Stimulated activated CD4-positive, alpha-beta T cell treated with anti-CD3 and anti-CD28 coated beads, Interleukin-2, amount 100 ng/mL, for 48 hours (primary cell): Measurements from ENCODE around the gene BIN2.

Experiments
- DNase-seq, 2 donors: peaks; one replicate each; pipeline ENCODE4 v3.0.0-alpha.2; 2020

Gene BIN2

DNA sequence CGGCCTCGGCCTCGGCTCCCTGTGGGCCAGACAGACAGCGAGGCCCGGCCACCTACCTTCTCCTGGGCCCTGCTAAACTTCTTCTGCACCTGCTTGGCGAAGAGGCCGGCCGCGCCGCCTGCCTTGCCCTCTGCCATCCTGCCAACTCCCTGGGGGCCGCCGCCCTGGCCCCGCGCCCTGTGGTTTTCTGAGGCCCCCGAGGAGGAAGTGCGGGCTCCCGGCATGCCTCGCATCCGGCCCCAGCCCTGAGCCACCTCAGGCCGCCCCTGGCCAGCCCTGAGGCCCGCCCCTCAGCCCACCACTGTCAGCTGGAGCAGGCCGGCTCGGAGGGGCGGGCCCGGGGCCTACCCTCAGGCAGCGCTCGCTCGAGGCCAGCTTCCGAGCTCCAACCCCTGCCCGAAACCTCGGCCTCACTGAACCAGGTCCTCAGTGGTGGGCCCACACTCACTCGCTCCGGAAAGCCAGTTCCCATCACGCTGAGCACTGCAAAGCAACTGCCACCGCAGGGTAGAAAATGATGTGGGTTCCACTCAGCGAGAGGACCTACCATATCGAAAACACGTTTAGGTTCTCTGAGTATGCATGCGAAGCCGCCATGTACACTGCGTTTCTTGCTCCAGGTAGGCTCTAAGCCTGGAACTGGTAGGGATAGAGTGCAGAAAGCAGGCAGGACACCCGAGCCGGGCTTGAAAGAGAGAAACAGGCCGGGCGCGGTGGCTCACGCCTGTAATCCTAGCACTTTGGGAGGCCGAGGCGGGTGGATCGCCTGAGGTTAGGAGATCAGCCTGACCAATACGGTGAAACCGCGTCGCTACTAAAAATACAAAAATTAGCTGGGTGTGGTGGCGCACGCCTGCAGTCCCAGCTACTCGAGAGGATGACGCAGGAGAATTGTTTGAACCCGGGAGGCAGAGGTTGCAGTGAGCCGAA is at the start of gene BIN2:
BIN2 (minus strand) TSS at position 209 of the 930 bp plus-strand sequence; CDS start at position 137, 72 bp downstream.
- peak; percentile 47 to 61 for DNase-seq

DNA sequence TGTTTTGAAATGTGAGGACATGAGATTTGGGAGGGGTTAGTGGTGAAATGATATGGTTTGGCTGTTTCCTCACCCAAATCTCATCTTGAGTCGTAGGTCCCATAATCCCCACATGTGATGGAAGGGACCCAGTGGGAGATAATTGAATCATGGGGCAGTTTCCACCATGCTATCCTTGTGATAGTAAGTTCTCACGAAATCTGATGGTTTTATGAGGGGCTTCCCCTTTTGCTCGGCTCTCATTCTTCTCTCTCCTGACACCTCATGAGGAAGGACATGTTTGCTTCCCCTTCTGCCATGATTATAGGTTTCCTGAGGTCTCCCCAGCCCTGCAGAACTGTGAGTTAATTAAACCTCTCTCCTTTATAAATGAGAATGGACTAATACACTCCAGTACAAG is 49.2 kb upstream of the BIN2 start:
- DNase-seq, result no peak

DNA sequence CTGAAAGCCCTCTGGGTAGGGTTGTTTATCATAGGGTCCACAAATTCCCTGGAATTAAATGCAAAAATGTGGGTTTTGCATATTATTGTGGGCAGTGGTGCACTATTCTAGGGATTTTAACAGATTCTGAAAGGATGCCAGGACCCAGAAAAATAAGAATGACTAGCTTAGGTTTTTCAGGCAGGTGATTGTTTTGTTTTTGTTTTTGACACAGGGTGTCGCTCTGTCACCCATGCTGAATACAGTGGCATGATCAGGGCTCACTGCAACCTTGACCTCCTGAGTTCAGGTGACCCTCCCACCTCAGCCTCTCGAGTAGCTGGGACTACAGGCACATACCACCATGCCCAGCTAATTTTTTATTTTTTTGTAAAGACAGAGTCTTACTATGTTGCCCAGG is 48.0 kb upstream of the BIN2 start:
- no peak for DNase-seq

GRCh38 chr12:51371295-51371953 is 47.5 kb upstream of the BIN2 start:
- DNase-seq, result no peak

DNA sequence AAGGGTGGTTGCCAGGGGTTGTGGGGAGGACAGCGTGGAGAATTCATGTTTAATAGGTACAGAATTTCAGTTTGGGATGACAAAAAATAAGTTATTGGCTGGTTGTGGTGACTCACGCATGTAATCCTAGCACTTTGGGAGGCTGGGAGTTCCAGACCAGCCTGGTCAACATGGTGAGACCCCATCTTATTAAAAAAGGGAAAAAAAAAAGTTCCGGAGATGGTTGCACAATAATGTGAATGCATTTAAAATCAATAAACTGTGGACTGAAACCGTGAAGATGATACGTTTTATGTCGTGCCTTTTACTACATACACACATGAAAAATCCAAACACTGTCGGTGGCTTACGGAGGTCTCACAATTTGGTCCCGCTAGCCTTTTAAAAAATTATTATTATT is 46.7 kb upstream of the BIN2 start:
- DNase-seq, result no peak

DNA sequence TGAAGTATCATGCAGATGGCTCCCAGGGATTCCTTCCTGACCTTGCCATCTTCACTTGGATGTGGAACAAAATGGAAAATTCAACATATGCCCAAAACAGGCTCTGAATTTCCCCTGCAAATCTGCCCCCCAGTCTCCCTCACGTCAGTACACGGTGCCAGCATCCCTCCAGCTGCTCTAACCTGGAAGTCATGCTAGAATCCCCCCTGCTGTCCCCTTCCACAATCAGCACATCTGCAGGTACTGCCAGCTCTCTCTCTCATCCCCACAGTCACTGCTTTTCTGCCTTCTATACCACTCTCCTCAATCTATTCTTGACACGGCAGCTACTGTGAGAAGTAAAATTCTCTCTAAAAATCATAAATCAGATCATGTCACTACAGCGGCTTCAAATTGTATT is 45.6 kb upstream of the BIN2 start:
- DNase-seq, result no peak

- DNase-seq, result peak; percentile 66 to 69
Measured at GRCh38 chr12:51368640-51369517, 44.9 kb upstream of the BIN2 start.

- no peak for DNase-seq
Measured at GRCh38 chr12:51365276-51365675, 41.3 kb upstream of the BIN2 start.

DNA sequence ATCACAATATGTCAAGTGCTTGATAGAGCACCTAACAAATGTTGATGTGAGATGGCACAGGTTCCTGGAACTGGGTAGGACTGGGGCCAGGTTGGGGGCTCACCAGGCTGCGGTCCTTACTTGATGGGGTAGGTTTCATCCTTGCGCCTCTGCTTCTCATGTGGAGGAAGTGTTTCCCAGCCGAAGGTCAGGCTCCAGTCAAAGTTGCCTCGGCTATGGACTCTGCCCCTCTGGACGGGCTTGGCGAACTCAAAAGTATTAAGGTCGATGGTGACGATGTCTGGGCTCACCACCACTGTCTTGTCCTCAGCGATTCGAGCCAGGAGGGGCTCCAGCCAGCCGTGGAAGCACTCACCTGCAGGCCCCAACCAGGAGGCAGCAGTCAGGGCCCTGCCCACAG is 40.0 kb upstream of the BIN2 start:
- no peak for DNase-seq

DNA sequence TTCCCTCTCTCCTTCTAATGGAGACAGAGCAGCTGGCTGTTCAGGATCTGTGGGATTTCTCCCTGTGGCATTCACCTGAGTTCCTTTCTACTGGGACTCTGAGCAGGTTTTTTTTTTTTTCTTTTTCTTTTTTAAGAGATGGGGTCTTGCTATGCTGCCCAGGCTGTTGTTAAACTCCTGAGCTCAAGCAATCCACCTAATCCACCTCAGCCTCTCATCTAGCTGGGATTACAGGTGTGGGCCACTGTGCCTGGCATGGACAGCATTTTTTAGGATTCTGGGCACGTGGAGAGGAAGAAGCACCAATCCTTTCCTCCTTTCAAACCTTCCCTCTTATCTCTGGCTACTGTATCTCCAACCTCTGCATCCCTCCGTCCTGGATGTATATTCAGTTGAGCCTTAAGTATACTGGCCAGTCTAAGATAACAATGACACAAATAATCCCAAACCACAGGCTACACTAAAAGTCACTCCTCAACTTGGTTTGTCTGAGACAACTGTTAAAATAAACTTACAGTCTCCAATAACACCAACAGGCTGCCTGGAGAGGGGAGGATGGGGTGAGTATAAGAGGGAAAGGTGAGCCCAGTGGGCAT is 38.9 kb upstream of the BIN2 start:
- no peak for DNase-seq

DNA sequence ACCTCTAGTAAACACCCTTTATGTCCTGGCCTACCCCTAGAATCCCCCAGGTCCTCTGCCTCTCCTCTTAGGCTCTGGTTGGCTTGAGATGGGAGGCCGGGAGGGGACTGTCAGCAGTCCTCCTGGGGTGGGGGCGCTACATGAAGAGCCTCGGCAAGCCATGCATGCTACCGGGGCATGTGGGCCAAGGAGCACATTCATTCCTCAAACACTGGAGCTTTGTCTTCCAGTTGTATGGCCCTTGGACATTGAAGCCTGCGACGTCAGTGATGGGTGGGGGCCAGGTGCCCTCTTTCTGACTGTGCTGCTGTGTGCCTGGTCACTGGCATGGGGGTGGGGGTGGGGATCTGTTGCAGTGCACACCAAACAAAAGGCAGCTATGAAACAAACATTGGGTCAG is 38.3 kb upstream of the BIN2 start:
- no peak for DNase-seq

DNA sequence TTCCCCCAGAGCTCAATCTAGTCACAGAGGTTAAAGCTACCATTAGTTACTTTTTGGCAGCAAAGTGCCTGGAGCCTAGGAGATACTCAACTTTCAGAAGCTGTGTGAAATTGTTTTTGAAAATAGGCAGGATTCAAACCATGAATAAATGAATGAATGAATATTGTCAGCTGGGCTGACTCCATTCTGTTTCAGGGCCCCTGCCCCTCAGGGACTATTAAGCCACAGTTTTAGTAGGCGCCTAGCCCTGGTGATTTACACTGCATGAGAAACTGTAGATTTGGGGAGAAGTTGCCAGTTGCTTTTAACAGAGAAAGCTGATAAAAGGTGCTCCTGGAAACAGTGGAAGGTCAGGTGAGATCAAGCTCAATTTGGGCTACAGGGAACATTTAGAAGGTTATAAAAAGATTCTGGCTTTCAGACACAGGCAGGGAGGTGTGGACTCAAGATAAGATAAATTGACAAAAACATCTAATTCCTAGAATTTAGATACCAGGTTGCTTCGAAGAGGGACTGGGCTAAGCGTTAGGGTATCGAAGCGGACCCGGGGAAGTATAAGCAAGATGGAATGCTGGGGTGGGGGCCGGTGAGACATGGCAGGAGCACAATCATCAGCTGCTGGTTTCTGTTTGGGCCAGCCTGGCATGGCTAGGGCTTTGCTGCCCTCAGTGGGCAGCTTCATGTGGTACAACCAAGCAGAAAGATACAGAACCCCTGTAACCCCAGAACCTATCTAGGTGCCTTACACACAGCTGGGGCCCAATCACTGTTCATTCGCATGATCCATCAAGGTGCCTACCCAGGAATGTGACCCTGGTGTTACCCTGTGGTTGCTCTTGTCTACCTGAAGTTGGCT is 37.4 kb upstream of the BIN2 start:
- no peak for DNase-seq

GRCh38 chr12:51360315-51360714 is 36.3 kb upstream of the BIN2 start:
- no peak for DNase-seq

DNA sequence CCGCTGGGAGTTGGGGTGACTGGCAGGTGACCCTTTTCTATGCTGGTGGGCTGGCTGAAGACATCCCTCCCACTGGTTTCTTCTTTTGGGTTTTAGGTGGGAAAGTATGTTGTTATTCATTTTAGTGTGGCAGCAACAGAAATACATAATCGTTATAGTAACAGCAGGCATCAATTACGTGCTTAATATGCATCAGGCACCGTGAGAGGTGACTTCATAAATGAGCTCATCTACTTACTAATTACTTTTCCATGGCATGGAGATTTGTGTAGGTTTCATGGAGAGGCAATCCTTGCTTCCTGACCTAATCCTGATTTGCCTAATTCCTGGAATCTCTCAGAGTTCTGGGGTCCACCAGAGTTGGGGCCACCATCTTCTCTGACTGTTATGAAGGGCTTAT is 35.9 kb upstream of the BIN2 start:
- no peak for DNase-seq

GRCh38 chr12:51358496-51358895 is 34.5 kb upstream of the BIN2 start:
- DNase-seq, result no peak

- no peak for DNase-seq
Measured at GRCh38 chr12:51357374-51358047, 33.5 kb upstream of the BIN2 start.

GRCh38 chr12:51351913-51352532 is 28.0 kb upstream of the BIN2 start:
- peak in 1 of 2 donors; percentile 40 for DNase-seq

- DNase-seq, result no peak
Measured at GRCh38 chr12:51349026-51349425, 25.1 kb upstream of the BIN2 start.

DNA sequence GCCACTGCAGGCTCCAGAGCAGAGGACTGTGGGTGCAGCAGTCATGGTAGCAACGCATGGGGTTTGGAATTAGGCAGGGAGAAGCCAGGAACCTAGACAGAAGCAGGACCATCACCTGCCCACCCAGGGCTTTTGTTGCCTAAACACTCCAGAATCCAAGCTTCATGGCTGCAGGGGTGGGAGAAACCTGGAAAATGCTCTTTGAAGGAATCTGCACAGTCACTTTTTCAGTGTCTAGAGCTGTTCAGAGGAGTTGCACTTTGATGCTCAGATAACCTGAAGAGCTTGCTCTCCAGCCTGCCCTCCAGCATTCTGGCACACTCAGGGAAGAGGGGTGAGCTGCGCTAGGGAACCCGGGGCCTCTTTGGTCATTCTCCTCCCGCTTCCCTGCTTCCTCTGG is 24.1 kb upstream of the BIN2 start:
- no peak for DNase-seq

GRCh38 chr12:51346581-51346980 is 22.6 kb upstream of the BIN2 start, which contains the start of gene CELA1:
Gene CELA1, minus strand, starts transcription at chr12:51346679. Its CDS starts 41 bp downstream, at chr12:51346638.
- DNase-seq, result no peak

DNA sequence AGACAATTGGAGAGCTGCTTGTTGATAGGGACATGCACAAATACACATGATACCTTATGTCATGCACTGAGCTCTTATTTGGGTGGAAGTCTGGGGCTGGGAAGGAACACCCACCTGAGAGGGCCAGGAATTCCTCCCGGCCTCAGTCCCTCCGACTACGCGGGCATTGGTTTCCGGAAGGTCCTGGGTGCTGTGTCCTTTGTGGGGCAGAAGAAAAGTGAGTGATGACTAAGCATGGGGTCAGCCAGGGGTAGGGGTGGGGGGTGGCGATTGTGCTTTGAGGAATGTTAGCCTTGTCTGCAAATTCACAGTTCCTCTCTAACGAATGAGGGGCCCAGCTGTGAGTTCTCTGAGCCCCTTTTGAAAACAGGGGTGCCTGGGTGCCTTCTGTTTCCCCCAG is 21.7 kb upstream of the BIN2 start:
- DNase-seq, result no peak
